Stomach (tissue), 4 donors: ENCODE measurements around the gene AQR.

ENCODE experiments used
- CTCF ChIP-seq, 7 experiments: fragments of 450-650 bp in 4 of 7; fragments of 200-600 bp in 3 of 7; sonication (generic) in 3 of 7; IDR thresholded peaks; one replicate each; pipeline ENCODE4 v1.5.1; 2016 to 2019; ENCODE audit warnings: antibody characterized with exemption in 7 of 7, control low read depth in 2 of 7, mild to moderate bottlenecking in 1 of 7
- EP300 ChIP-seq: sonication (generic); formaldehyde crosslinking; IDR thresholded peaks from one replicate; pipeline ENCODE4 v1.6.1; 2017; ENCODE audit warnings: antibody characterized with exemption
- POLR2A ChIP-seq, 4 donors: fragments of 450-650 bp; IDR thresholded peaks; one replicate each; pipeline ENCODE4 v1.6.1; 2016; ENCODE audit warnings: antibody characterized with exemption in 4 of 4, control low read depth in 2 of 4, mild to moderate bottlenecking in 1 of 4, moderate library complexity in 1 of 4
- POLR2AphosphoS5 ChIP-seq, 3 donors: sonication (generic); formaldehyde crosslinking; IDR thresholded peaks; one replicate each; pipeline ENCODE4 v1.6.1; 2016; ENCODE audit warnings: antibody characterized with exemption in 3 of 3

- TF ChIP-seq CTCF (IDR thresholded peaks at IDR 0.05) (no peak), POLR2A (IDR thresholded peaks at IDR 0.05) (no peak), EP300 (no peak), POLR2AphosphoS5 (IDR thresholded peaks at IDR 0.05) (no peak)
Measured at GRCh38 chr15:34854232-34854631, 115.3 kb downstream of the AQR start.
